WTC11 (cell line): ENCODE data around the gene RBM43.

Source experiments
- CTCF ChIP-seq: fragments of 200-600 bp; IDR thresholded peaks from 2 replicates; pipeline ENCODE4 v1.8.0; 2022; ENCODE audit warnings: antibody characterized with exemption
- JUN ChIP-seq: sonication (generic); formaldehyde crosslinking; IDR thresholded peaks from 2 replicates; pipeline ENCODE4 v1.8.0; 2023; ENCODE audit warnings: mild to moderate bottlenecking, missing genetic modification reagents
- MXD4 ChIP-seq: fragments of 250-450 bp; sonication (Bioruptor Pico); IDR thresholded peaks from 2 replicates; pipeline ENCODE4 v1.8.0; 2021; ENCODE audit warnings: mild to moderate bottlenecking, moderate library complexity, borderline replicate concordance
- PRDM15 ChIP-seq: sonication (generic); formaldehyde crosslinking; IDR thresholded peaks from 2 replicates; pipeline ENCODE4 v1.8.0; 2022; ENCODE audit warnings: missing genetic modification reagents

- TF ChIP-seq CTCF (no peak), JUN (CRISPR knock-in tag) (no peak), MXD4 (CRISPR knock-in tag) (no peak), PRDM15 (CRISPR knock-in tag) (no peak)
These were observed 18.2 kb downstream of the RBM43 start for GRCh38 chr2:151243468-151243867.
